ENCODE results near the gene GHR. TPM values are rescaled to one million over a fixed set of nuclear protein-coding genes. Genes with fewer than 3 reads are reported as not detected.

The GHR gene
- total and polyA plus RNA-seq, 2 donors (not counting 3 experiments of a cell fraction or from before 2014, with no cell fraction given), result 0.27 to 0.28 TPM

- Histone ChIP-seq H4K20me1 (replicated peaks; ENCODE audit: control insufficient read depth, extremely low read depth, insufficient read depth, low read length) (no peaks in the 10 kb centered on the region), H3K4me1 (ENCODE audit: control insufficient read depth, extremely low read depth, insufficient read depth, low read length) (no peaks in the 10 kb centered on the region), H3K36me3 (ENCODE audit: control insufficient read depth in 2 of 2, extremely low read depth in 1 of 2, insufficient read depth in 2 of 2, low read length in 2 of 2) (no peaks in the 10 kb centered on the region), H3K27me3 (ENCODE audit: control insufficient read depth in 2 of 2, insufficient read depth in 2 of 2, low read length in 2 of 2) (no peaks in the 10 kb centered on the region), H3K79me2 (ENCODE audit: control insufficient read depth, insufficient read depth, low read length) (no peaks in the 10 kb centered on the region), H3K9me3 (replicated peaks; ENCODE audit: control insufficient read depth, insufficient read depth, low read length) (no peaks in the 10 kb centered on the region), H3K9me1 (replicated peaks; ENCODE audit: control insufficient read depth, extremely low read depth, insufficient read depth, low read length) (no peaks in the 10 kb centered on the region), H3K4me3 (replicated peaks in 1 of 3; ENCODE audit: insufficient read depth in 1 of 3, low read depth in 1 of 3, low read length in 3 of 3) (no peak overlapping the region), H3K27ac (ENCODE audit: insufficient read depth, low read depth, low read length) (no peak overlapping the region), H3K4me2 (ENCODE audit: insufficient read depth, low read length) (no peak overlapping the region), H2AFZ (ENCODE audit: low read depth, low read length) (no peak overlapping the region), H3K9ac (replicated peaks; ENCODE audit: extremely low read depth, insufficient read depth, low read length) (no peak overlapping the region)
- ChIA-PET CTCF (no interaction called here), POLR2A (no interaction called here)
- dilution Hi-C loops (cut with MboI; ENCODE audit: extremely low pct_ligation_motif_present, low sequenced_read_pairs), result no loop called here
- no peak for TF ChIP-seq JUN (IDR thresholded peaks at IDR 0.05; ENCODE audit: borderline replicate concordance, insufficient read depth, insufficient read length, low read depth)
- no peak for TF ChIP-seq EZH2 (IDR thresholded peaks at IDR 0.05; ENCODE audit: borderline replicate concordance, low read depth, low read length, severe bottlenecking)
- TF ChIP-seq MYC (IDR thresholded peaks at IDR 0.05; ENCODE audit: low read depth, low read length), result no peak
- no peak for TF ChIP-seq GATA2 (IDR thresholded peaks at IDR 0.05; ENCODE audit: insufficient read depth, insufficient read length, low read depth, low read length)
- no peak for TF ChIP-seq CTCF (IDR thresholded peaks at IDR 0.05; ENCODE audit: extremely low read depth in 1 of 2, insufficient read depth in 1 of 2, low read depth in 1 of 2, low read length in 2 of 2)
- TF ChIP-seq FOS (IDR thresholded peaks at IDR 0.05; ENCODE audit: borderline replicate concordance, insufficient read depth, low read length), result no peak
- no peak for TF ChIP-seq MAX (IDR thresholded peaks at IDR 0.05; ENCODE audit: insufficient read depth, insufficient read length)
- no peak for TF ChIP-seq POLR2A (IDR thresholded peaks at IDR 0.05; ENCODE audit: low read depth, low read length)
- no peak for TF ChIP-seq POLR2AphosphoS5 (IDR thresholded peaks at IDR 0.05; ENCODE audit: insufficient read depth, low read depth, low read length)
- FAIRE-seq (no peak), DNase-seq (ENCODE audit: low read depth, low spot score) (no peak)
- intact Hi-C loops (cut with micrococcal nuclease), result no loop called here
- BruUV-seq (replicated peaks), result no TSS peak
These were observed 130.2 kb downstream of the GHR start for GRCh38 chr5:42553461-42553860.
